ENCODE data around the gene C19orf73.
A peak's percentile ranks its signal among the peaks of the same experiment; 100 is the strongest.

The C19orf73 gene

DNA sequence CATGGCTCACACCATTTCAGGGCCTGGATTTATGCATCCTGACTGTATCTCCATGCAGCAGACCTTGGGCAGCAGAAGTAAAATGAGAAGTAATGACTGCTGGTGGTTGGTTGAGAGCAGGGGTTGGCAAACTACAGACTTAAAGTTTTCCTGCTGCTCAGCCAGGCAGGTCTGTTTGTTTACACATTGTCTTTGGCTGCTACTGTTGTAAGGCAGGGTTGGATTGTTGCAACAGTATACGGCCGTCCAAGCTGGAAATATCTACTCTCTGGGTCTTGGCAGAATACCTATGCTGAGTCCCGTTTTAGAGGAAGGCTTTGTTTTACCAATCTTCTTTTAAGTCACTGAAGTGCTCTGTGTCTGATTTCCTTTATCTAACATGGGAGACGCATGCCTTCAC, 20.1 kb downstream of the C19orf73 start:
- TF ChIP-seq, protein P1, sequence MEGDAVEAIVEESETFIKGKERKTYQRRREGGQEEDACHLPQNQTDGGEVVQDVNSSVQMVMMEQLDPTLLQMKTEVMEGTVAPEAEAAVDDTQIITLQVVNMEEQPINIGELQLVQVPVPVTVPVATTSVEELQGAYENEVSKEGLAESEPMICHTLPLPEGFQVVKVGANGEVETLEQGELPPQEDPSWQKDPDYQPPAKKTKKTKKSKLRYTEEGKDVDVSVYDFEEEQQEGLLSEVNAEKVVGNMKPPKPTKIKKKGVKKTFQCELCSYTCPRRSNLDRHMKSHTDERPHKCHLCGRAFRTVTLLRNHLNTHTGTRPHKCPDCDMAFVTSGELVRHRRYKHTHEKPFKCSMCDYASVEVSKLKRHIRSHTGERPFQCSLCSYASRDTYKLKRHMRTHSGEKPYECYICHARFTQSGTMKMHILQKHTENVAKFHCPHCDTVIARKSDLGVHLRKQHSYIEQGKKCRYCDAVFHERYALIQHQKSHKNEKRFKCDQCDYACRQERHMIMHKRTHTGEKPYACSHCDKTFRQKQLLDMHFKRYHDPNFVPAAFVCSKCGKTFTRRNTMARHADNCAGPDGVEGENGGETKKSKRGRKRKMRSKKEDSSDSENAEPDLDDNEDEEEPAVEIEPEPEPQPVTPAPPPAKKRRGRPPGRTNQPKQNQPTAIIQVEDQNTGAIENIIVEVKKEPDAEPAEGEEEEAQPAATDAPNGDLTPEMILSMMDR (IDR thresholded peaks at IDR 0.05; ENCODE audit: borderline replicate concordance, control extremely low read depth, extremely low read depth, insufficient read depth, missing control alignments) = no peak
- DNase-seq (ENCODE audit: low spot score) = no peak
- in situ Hi-C loops (cut with MboI; ENCODE audit: low sequenced_read_pairs, unreplicated experiment) = no loop called here

DNA sequence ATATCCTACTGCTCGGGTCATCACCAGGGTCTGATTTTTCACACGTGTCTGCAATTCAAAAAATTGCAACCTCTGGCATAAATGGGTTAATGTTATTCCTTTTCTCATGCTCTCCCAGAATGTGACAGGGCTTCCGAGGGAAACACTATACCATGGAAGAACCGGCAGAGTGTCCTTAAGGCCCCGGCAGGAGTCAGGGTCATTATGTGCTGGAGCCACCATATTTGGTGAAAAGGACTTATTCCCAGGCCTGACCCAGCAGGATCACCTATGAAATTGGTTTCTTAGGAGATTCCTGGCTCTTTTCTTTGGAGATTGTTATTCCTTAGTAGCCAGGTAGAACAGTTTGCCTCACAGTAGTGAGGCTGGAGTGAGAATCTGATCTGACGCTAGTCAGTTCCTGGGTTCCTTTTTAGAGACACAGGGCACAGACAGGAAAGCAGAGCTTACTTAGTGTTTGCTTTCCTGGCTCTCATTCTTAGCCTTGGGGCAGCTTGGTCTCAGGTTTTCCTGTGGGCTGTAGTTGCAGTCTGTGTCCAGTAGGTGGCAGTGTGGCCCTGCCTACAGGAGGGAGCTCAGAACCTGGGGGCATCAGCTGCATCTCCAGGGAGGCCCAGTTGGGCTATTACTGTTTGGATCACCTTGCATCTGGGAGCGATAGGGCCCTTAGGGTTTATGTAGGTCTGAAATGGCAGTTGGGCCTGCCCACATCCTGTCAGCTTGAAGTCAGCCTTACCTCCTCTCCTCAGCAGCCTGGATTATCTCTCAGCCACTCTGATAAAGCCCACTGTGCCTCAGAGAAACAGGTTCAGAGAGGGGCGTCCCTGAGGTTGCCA, 21.3 kb downstream of the C19orf73 start:
- TF ChIP-seq, protein P1 (IDR thresholded peaks at IDR 0.05; ENCODE audit: borderline replicate concordance, control extremely low read depth, extremely low read depth, insufficient read depth, missing control alignments) = peak; percentile 99
- DNase-seq (ENCODE audit: low spot score) = peak; percentile 81
- in situ Hi-C loops (cut with MboI; ENCODE audit: low sequenced_read_pairs, unreplicated experiment) = no loop called here

DNA sequence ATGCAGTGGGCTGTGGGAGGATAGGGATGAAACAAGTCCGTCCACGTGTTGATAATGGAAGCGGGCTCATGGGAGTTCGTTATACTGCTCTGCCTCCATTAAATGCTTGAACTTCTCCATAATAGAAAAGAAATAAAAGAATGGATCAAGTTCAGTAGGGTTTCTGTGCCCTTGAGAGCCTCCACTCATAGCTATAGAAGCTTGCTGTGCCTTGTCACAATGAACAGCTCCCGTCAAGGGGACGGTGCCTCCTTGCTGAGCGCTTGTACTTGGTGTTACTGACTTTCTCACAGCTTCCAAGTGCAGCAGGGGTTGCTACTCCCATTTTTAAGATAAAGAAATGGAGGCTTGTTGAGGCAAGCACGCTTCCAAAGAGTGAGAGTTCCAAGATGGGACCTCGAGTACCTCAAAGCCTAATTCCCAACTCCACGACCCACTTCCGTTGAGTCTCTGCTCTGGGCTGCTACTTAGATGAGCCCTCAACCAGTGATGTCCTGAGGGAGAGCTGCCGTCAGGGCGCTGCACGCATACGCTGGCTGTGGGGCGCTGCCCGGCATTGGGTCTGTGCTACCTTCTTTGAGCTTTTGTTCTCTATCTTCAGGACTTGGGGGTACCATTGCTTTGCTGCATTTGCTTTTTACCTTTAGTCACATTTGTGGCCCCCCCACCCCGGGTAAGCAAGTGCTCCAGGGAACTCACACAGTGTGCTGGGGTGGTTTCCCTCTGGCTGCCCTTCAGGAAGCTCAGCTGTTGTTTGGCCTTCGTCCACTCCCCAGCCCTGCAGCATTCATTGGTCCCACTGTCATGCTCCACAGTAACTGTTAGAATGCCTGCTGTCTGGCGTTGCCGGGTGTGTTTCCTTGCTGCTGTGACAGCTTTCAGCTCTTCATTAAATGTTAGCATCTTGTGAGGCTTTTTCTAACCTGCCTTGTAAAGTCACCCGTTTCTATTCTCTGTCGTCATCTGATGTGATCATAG, 24.1 kb downstream of the C19orf73 start:
- TF ChIP-seq, protein P1 (IDR thresholded peaks at IDR 0.05; ENCODE audit: borderline replicate concordance, control extremely low read depth, extremely low read depth, insufficient read depth, missing control alignments) = no peak
- in situ Hi-C loops (cut with MboI; ENCODE audit: low sequenced_read_pairs, unreplicated experiment) = no loop called here
- no peak for DNase-seq (ENCODE audit: low spot score)

DNA sequence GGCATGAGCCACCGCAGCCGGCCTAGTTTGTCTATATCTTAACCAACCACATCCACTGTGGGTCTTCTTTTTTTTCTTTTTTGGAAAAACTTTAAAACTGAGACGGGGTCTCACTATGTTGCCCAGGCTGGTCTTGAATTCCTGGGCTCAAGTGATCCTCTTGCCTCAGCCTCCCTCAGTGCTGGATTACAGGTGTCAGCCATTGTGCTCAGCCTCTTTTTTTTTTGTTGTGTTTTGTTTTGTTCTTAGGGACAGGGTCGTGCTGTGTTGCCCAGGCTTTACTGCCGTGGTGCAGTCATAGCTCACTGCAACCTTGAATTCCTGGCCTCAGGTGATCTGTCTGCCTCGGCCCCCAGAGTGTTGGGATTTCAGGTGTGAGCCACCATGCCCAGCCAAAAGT, 26.3 kb downstream of the C19orf73 start:
- in situ Hi-C loops (cut with MboI; ENCODE audit: low sequenced_read_pairs, unreplicated experiment) = no loop called here
- TF ChIP-seq, protein P1 (IDR thresholded peaks at IDR 0.05; ENCODE audit: borderline replicate concordance, control extremely low read depth, extremely low read depth, insufficient read depth, missing control alignments) = no peak
- DNase-seq (ENCODE audit: low spot score) = no peak

DNA sequence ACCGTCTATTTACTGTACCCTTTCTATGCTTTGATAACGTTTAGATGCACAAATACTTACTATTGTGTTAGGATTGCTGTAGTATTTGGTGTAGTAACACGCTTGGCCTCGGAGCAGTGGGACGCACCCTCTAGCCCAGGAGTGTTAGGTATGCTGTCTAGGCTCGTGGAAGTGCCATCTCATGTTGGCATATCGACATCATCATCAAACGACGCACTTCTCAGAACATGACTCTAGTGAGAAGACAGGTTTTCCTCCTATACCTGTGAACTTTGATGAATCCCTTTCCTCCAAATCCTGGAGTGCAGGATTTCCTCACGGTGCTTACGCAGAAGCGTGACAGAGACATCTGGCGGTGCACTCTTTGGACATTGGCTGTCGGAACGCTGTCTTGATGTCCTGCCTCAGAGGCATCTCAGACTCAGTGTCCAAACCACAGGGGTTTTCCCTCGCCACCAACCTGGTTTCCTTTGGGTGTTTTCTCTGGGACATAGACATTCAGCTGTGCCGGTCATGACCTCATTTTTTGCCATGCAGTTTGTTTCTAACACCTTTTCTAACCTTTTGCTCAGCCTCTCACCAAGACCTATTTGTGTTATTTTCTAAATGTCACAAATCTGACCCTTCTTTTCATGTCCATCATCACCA, 27.4 kb downstream of the C19orf73 start:
- DNase-seq (ENCODE audit: low spot score) = no peak
- TF ChIP-seq, protein P1 (IDR thresholded peaks at IDR 0.05; ENCODE audit: borderline replicate concordance, control extremely low read depth, extremely low read depth, insufficient read depth, missing control alignments) = no peak
- in situ Hi-C loops (cut with MboI; ENCODE audit: low sequenced_read_pairs, unreplicated experiment) = no loop called here

- TF ChIP-seq, protein P1 (IDR thresholded peaks at IDR 0.05; ENCODE audit: borderline replicate concordance, control extremely low read depth, extremely low read depth, insufficient read depth, missing control alignments) = no peak
- no peak for DNase-seq (ENCODE audit: low spot score)
- in situ Hi-C loops (cut with MboI; ENCODE audit: low sequenced_read_pairs, unreplicated experiment) = no loop called here
These were observed 32.6 kb downstream of the C19orf73 start for GRCh38 chr19:49086296-49086695.
